Measurements from ENCODE around the gene CCDC106. TPM values are rescaled to one million over a fixed set of nuclear protein-coding genes. Genes with fewer than 3 reads are reported as not detected.

Gene CCDC106
- total and polyA plus RNA-seq, 2 donors = 4.1 to 17.7 TPM

- no peak overlapping the region for H3K4me3 ChIP-seq (ENCODE audit: low read depth, low read length)
- no peak for DNase-seq (ENCODE audit: extremely low spot score)
- H3K27ac ChIP-seq (ENCODE audit: low read depth) = no peak overlapping the region
- no peaks in the 10 kb centered on the region for H3K4me1 ChIP-seq (ENCODE audit: insufficient read depth)
- 81% methylated on average over 7 of the region's 7 CpGs for WGBS
- no peaks in the 10 kb centered on the region for H3K36me3 ChIP-seq (ENCODE audit: insufficient read depth)
Measured at GRCh38 chr19:55676889-55677505, 29.0 kb downstream of the CCDC106 start.

GRCh38 chr19:55677572-55678028 lies 29.6 kb downstream of the CCDC106 start:
- no peak for DNase-seq (ENCODE audit: extremely low spot score)
- Histone ChIP-seq H3K27ac (ENCODE audit: low read depth) (no peak overlapping the region), H3K36me3 (ENCODE audit: insufficient read depth) (no peaks in the 10 kb centered on the region), H3K4me1 (ENCODE audit: insufficient read depth) (no peaks in the 10 kb centered on the region), H3K4me3 (ENCODE audit: low read depth, low read length) (no peak overlapping the region)
- 61% methylated on average over 6 of the region's 6 CpGs for WGBS

- 90% methylated on average over 21 of the region's 21 CpGs for WGBS
- Histone ChIP-seq H3K36me3 (ENCODE audit: insufficient read depth) (no peaks in the 10 kb centered on the region), H3K27ac (ENCODE audit: low read depth) (no peak overlapping the region), H3K4me3 (ENCODE audit: low read depth, low read length) (no peak overlapping the region), H3K4me1 (ENCODE audit: insufficient read depth) (no peaks in the 10 kb centered on the region)
- no peak for DNase-seq (ENCODE audit: extremely low spot score)
Measured at GRCh38 chr19:55678121-55678671, 30.2 kb downstream of the CCDC106 start.

- no peak for DNase-seq (ENCODE audit: extremely low spot score)
- Histone ChIP-seq H3K4me3 (ENCODE audit: low read depth, low read length) (no peak overlapping the region), H3K36me3 (ENCODE audit: insufficient read depth) (no peaks in the 10 kb centered on the region), H3K27ac (ENCODE audit: low read depth) (no peak overlapping the region), H3K4me1 (ENCODE audit: insufficient read depth) (no peaks in the 10 kb centered on the region)
- 90% methylated on average over 24 of the region's 24 CpGs for WGBS
Measured at GRCh38 chr19:55679343-55680257, 31.6 kb downstream of the CCDC106 start.

GRCh38 chr19:55680339-55681130 lies 32.5 kb downstream of the CCDC106 start:
- no peaks in the 10 kb centered on the region for H3K36me3 ChIP-seq (ENCODE audit: insufficient read depth)
- no peak overlapping the region for H3K27ac ChIP-seq (ENCODE audit: low read depth)
- DNase-seq (ENCODE audit: extremely low spot score) = no peak
- WGBS = 93% methylated on average over 20 of the region's 20 CpGs
- H3K4me1 ChIP-seq (ENCODE audit: insufficient read depth) = no peaks in the 10 kb centered on the region
- H3K4me3 ChIP-seq (ENCODE audit: low read depth, low read length) = no peak overlapping the region

- no peak overlapping the region for H3K27ac ChIP-seq (ENCODE audit: low read depth)
- no peak for DNase-seq (ENCODE audit: extremely low spot score)
- WGBS = 85% methylated on average over 9 of the region's 9 CpGs
- H3K4me3 ChIP-seq (ENCODE audit: low read depth, low read length) = no peak overlapping the region
- H3K36me3 ChIP-seq (ENCODE audit: insufficient read depth) = no peaks in the 10 kb centered on the region
- no peaks in the 10 kb centered on the region for H3K4me1 ChIP-seq (ENCODE audit: insufficient read depth)
Measured at GRCh38 chr19:55681131-55682092, 33.4 kb downstream of the CCDC106 start.

GRCh38 chr19:55683449-55684261 lies 35.6 kb downstream of the CCDC106 start:
- WGBS = 92% methylated on average over 22 of the region's 22 CpGs
- Histone ChIP-seq H3K36me3 (ENCODE audit: insufficient read depth) (no peaks in the 10 kb centered on the region), H3K4me3 (ENCODE audit: low read depth, low read length) (no peak overlapping the region), H3K4me1 (ENCODE audit: insufficient read depth) (no peaks in the 10 kb centered on the region), H3K27ac (ENCODE audit: low read depth) (no peak overlapping the region)
- no peak for DNase-seq (ENCODE audit: extremely low spot score)

- Histone ChIP-seq H3K4me3 (ENCODE audit: low read depth, low read length) (no peak overlapping the region), H3K4me1 (ENCODE audit: insufficient read depth) (no peaks in the 10 kb centered on the region), H3K27ac (ENCODE audit: low read depth) (no peak overlapping the region), H3K36me3 (ENCODE audit: insufficient read depth) (peaks cover 3% of the 10 kb centered on the region)
- no peak for DNase-seq (ENCODE audit: extremely low spot score)
- 96% methylated on average over 60 of the region's 60 CpGs for WGBS
Measured at GRCh38 chr19:55684946-55685681, 37.1 kb downstream of the CCDC106 start.

- Histone ChIP-seq H3K4me1 (ENCODE audit: insufficient read depth) (no peaks in the 10 kb centered on the region), H3K27ac (ENCODE audit: low read depth) (no peak overlapping the region), H3K4me3 (ENCODE audit: low read depth, low read length) (no peak overlapping the region), H3K36me3 (ENCODE audit: insufficient read depth) (peaks cover 6% of the 10 kb centered on the region)
- no peak for DNase-seq (ENCODE audit: extremely low spot score)
- WGBS = 96% methylated on average over 6 of the region's 6 CpGs
Measured at GRCh38 chr19:55685776-55686175, 37.8 kb downstream of the CCDC106 start.

GRCh38 chr19:55686311-55687050 lies 38.5 kb downstream of the CCDC106 start:
- WGBS = 90% methylated on average over 29 of the region's 29 CpGs
- no peak overlapping the region for H3K27ac ChIP-seq (ENCODE audit: low read depth)
- no peak for DNase-seq (ENCODE audit: extremely low spot score)
- peaks cover 6% of the 10 kb centered on the region for H3K36me3 ChIP-seq (ENCODE audit: insufficient read depth)
- no peak overlapping the region for H3K4me3 ChIP-seq (ENCODE audit: low read depth, low read length)
- no peaks in the 10 kb centered on the region for H3K4me1 ChIP-seq (ENCODE audit: insufficient read depth)
